K562 (cell line): ENCODE data around the gene NTPCR. TPM values are rescaled to one million over a fixed set of nuclear protein-coding genes. Genes with fewer than 3 reads are reported as not detected.

Source experiments
- DEAF1 ChIP-seq: fragments of 450-650 bp; formaldehyde crosslinking; IDR thresholded peaks from 2 replicates; pipeline ENCODE4 v1.4.0; 2020; ENCODE audit warnings: mild to moderate bottlenecking, moderate library complexity
- MAFK ChIP-seq: IDR thresholded peaks from 2 replicates; pipeline ENCODE4 v1.6.1; 2011; ENCODE audit warnings: low read length, improper control_type of control experiment
- MXD1 ChIP-seq: fragments of 250-450 bp; sonication (Bioruptor Pico); IDR thresholded peaks from 2 replicates; pipeline ENCODE4 v1.8.0; 2021; ENCODE audit warnings: borderline replicate concordance, mild to moderate bottlenecking, moderate library complexity; ENCODE audit not compliant: poor library complexity, severe bottlenecking
- SNRNP70 ChIP-seq: fragments of 200-400 bp; formaldehyde crosslinking; optimal IDR thresholded peaks from 2 replicates; pipeline ENCODE3; 2017; ENCODE audit warnings: low read depth, low read length
- TAF7 ChIP-seq: fragments of 450-650 bp; IDR thresholded peaks from 2 replicates; pipeline ENCODE4 v1.6.1; 2016; ENCODE audit warnings: missing genetic modification characterization, missing compliant biosample characterization
- TBP ChIP-seq: optimal IDR thresholded peaks from 2 replicates; pipeline ENCODE3; 2011; ENCODE audit warnings: low read depth, low read length, improper control_type of control experiment
- ZNF282 ChIP-seq: sonication (generic); formaldehyde crosslinking; IDR thresholded peaks from 2 replicates; pipeline ENCODE4 v1.8.1; 2023; ENCODE audit warnings: missing genetic modification reagents
- ZNF592 ChIP-seq: fragments of 450-650 bp; IDR thresholded peaks from 2 replicates; pipeline ENCODE4 v1.6.1; 2017; ENCODE audit warnings: antibody characterized with exemption, mild to moderate bottlenecking
- polyA plus RNA-seq, 8 experiments: library from polyadenylated mRNA; depleted of rRNA in 4 of 8; stranded (reverse) in 5 of 8; unstranded in 3 of 8; fragments of >200 nt; fragmentation: Nextera tagmentation in 2 of 8; fragmentation: Illumina TruSeq in 1 of 8; extraction: Ambion mirVana in 2 of 8; extraction: Trizol in 1 of 8; gene quantifications; 2 replicates each; pipeline versions ENCODE4 v1.2.1 to v1.2.3, GENCODE V29; 2011 to 2014; ENCODE audit warnings: inconsistent platforms in 1 of 8, missing spikeins in 1 of 8
- total RNA-seq, 7 experiments: library from RNA; depleted of rRNA in 6 of 7; stranded (reverse); fragments of >200 nt in 6 of 7; fragmentation: Illumina TruSeq in 2 of 7; extraction: Trizol in 2 of 7; gene quantifications; 2 replicates each; pipeline versions ENCODE4 v1.2.1 to v1.2.3, GENCODE V29; 2011 to 2021; ENCODE audit warnings: low replicate concordance in 1 of 7

The NTPCR gene
- total and polyA plus RNA-seq, 9 of the 15 experiments (the other 6 are each of a cell fraction or from before 2014, with no cell fraction given), result 19.3 to 105 (median 48.8) TPM

- TF ChIP-seq DEAF1 (no peak), ZNF592 (no peak), ZNF282 (no peak), MXD1 (CRISPR knock-in tag) (no peak), MAFK (no peak), SNRNP70 (no peak), TAF7 (tag) (no peak), TBP (no peak)
Observed at GRCh38 chr1:232969799-232970198, 19.4 kb downstream of the NTPCR start (continued).
